Endodermal cell (in vitro differentiated cells): Measurements from ENCODE around the gene LPCAT4. TPM values are rescaled to one million over a fixed set of nuclear protein-coding genes. Genes with fewer than 3 reads are reported as not detected.

Source experiments
- DNase-seq: peaks from one replicate; pipeline ENCODE4 v3.0.0-alpha.2; 2017
- H3K27ac ChIP-seq: 2 replicates; pipeline ENCODE4 v1.5.1; 2013; ENCODE audit warnings: mild to moderate bottlenecking, low read depth, low read length, moderate library complexity
- H3K27me3 ChIP-seq: 2 replicates; pipeline ENCODE4 v1.6.1; 2013; ENCODE audit warnings: mild to moderate bottlenecking, low read length, moderate library complexity; ENCODE audit not compliant: insufficient read depth, control insufficient read depth, poor library complexity, severe bottlenecking
- H3K36me3 ChIP-seq: 2 replicates; pipeline ENCODE4 v1.7.0; 2013; ENCODE audit warnings: mild to moderate bottlenecking, low read length, moderate library complexity; ENCODE audit not compliant: control insufficient read depth, insufficient read depth
- H3K4me1 ChIP-seq: one replicate; pipeline ENCODE4 v1.7.0; 2013; ENCODE audit warnings: low read length; ENCODE audit not compliant: control insufficient read depth, insufficient read depth
- H3K4me3 ChIP-seq: 2 replicates; pipeline ENCODE4 v1.5.1; 2013; ENCODE audit warnings: mild to moderate bottlenecking, low read length, moderate library complexity
- H3K9ac ChIP-seq: 2 replicates; pipeline ENCODE4 v1.6.1; 2013; ENCODE audit warnings: mild to moderate bottlenecking, low read length, moderate library complexity; ENCODE audit not compliant: poor library complexity, severe bottlenecking; ENCODE audit errors: extremely low read depth
- H3K9me3 ChIP-seq: 2 replicates; pipeline ENCODE4 v1.6.1; 2013; ENCODE audit warnings: mild to moderate bottlenecking, low read length, moderate library complexity; ENCODE audit not compliant: control insufficient read depth
- H3K27ac Mint-ChIP-seq: 2 replicates; pipeline ENCODE4 v1.8.0; 2020; ENCODE audit warnings: mixed read lengths
- H3K27me3 Mint-ChIP-seq: 2 replicates; pipeline ENCODE4 v1.8.0; 2021; ENCODE audit warnings: mild to moderate bottlenecking, mixed read lengths; ENCODE audit not compliant: insufficient read depth
- H3K36me3 Mint-ChIP-seq: 2 replicates; pipeline ENCODE4 v1.8.0; 2020; ENCODE audit warnings: low read depth, mixed read lengths
- H3K4me1 Mint-ChIP-seq: 2 replicates; pipeline ENCODE4 v1.8.0; 2020; ENCODE audit warnings: mixed read lengths
- H3K4me3 Mint-ChIP-seq: 2 replicates; pipeline ENCODE4 v1.8.0; 2020; ENCODE audit warnings: mild to moderate bottlenecking, moderate library complexity, mixed read lengths
- H3K9me3 Mint-ChIP-seq: 2 replicates; pipeline ENCODE4 v1.8.0; 2020; ENCODE audit warnings: mild to moderate bottlenecking, mixed read lengths
- CTCF ChIP-seq: fragments of 200-600 bp; sonication (generic); conservative IDR thresholded peaks from 2 replicates; pipeline ENCODE4 v1.5.0; 2021; ENCODE audit warnings: antibody characterized with exemption, mild to moderate bottlenecking
- WGBS, 2 experiments: methylation state at CpG; one replicate each; pipeline versions ENCODE4 v1.1.5 to v1.1.7; 2013; ENCODE audit warnings: missing lambda C conversion rate in 2 of 2, mixed read lengths in 1 of 2; ENCODE audit not compliant: insufficient coverage in 1 of 2, insufficient read length in 1 of 2; 5-methylcytosine and 5-hydroxymethylcytosine counted together
- total RNA-seq, 2 donors: library from RNA; stranded (reverse); fragmentation: NEBNext Ultra II Directional in 1 of 2; extraction: Animal tissue kit (Norgen Biotek cat#: 25700) in 1 of 2; gene quantifications; 2 replicates in 1 of 2; 3 replicates in 1 of 2; pipeline ENCODE4 v1.2.1, GENCODE V29; 2021

Gene LPCAT4
- total RNA-seq, 2 donors from 2014 or later, result 64.7 to 65.6 TPM

- no peak for TF ChIP-seq CTCF
- Mint-ChIP-seq H3K27me3 (no peaks in the 10 kb centered on the region), H3K9me3 (no peaks in the 10 kb centered on the region), H3K36me3 (peaks cover 50% of the 10 kb centered on the region), H3K4me3 (no peak overlapping the region), H3K27ac (no peak overlapping the region), H3K4me1 (no peaks in the 10 kb centered on the region)
- no peaks in the 10 kb centered on the region for H3K4me1 ChIP-seq
- H3K36me3 ChIP-seq, result peaks cover 14% of the 10 kb centered on the region
- WGBS, 2 experiments, result 100% methylated on average over 1 of the region's 1 CpG; no CpG with 5 or more reads in 1 of the 2 experiments
- H3K9me3 ChIP-seq, result no peaks in the 10 kb centered on the region
- H3K27me3 ChIP-seq, result no peaks in the 10 kb centered on the region
- H3K27ac ChIP-seq, result no peak overlapping the region
- H3K4me3 ChIP-seq, result no peak overlapping the region
- no peak overlapping the region for H3K9ac ChIP-seq
- DNase-seq, result no peak
Measured at GRCh38 chr15:34357653-34358052, 9.3 kb downstream of the LPCAT4 start.

GRCh38 chr15:34355241-34355640 lies 11.8 kb downstream of the LPCAT4 start:
- H3K27ac Mint-ChIP-seq, result no peak overlapping the region
- H3K4me1 Mint-ChIP-seq, result no peaks in the 10 kb centered on the region
- DNase-seq, result no peak
- H3K27me3 ChIP-seq, result no peaks in the 10 kb centered on the region
- 91 to 93% methylated on average over 7 to 9 of the region's 9 CpGs for WGBS, 2 experiments
- peaks cover 9% of the 10 kb centered on the region for H3K36me3 ChIP-seq
- no peaks in the 10 kb centered on the region for H3K27me3 Mint-ChIP-seq
- no peaks in the 10 kb centered on the region for H3K9me3 Mint-ChIP-seq
- H3K9me3 ChIP-seq, result no peaks in the 10 kb centered on the region
- no peak overlapping the region for H3K9ac ChIP-seq
- H3K4me3 ChIP-seq, result no peak overlapping the region
- peaks cover 35% of the 10 kb centered on the region for H3K36me3 Mint-ChIP-seq
- H3K4me1 ChIP-seq, result no peaks in the 10 kb centered on the region
- no peak overlapping the region for H3K4me3 Mint-ChIP-seq
- H3K27ac ChIP-seq, result no peak overlapping the region
- no peak for TF ChIP-seq CTCF

- no peak overlapping the region for H3K4me3 ChIP-seq
- TF ChIP-seq CTCF, result no peak
- DNase-seq, result no peak
- H3K27me3 ChIP-seq, result no peaks in the 10 kb centered on the region
- peaks cover under 1% of the 10 kb centered on the region for H3K36me3 ChIP-seq
- Mint-ChIP-seq H3K4me3 (no peak overlapping the region), H3K4me1 (peaks cover 6% of the 10 kb centered on the region), H3K9me3 (no peaks in the 10 kb centered on the region), H3K27ac (no peak overlapping the region), H3K27me3 (no peaks in the 10 kb centered on the region), H3K36me3 (peaks cover 29% of the 10 kb centered on the region)
- H3K4me1 ChIP-seq, result peaks cover 6% of the 10 kb centered on the region
- H3K27ac ChIP-seq, result no peak overlapping the region
- H3K9ac ChIP-seq, result no peak overlapping the region
- no peaks in the 10 kb centered on the region for H3K9me3 ChIP-seq
- 96 to 100% methylated on average over 1 to 7 of the region's 7 CpGs for WGBS, 2 experiments
Measured at GRCh38 chr15:34354286-34354685, 12.7 kb downstream of the LPCAT4 start.
